PC-9 (cell line): Measurements from ENCODE around the gene CFAP74. TPM values are rescaled to one million over a fixed set of nuclear protein-coding genes. Genes with fewer than 3 reads are reported as not detected.

Source experiments
- BruUV-seq: library from RNA; stranded (reverse); fragments of 400-500 nt; replicated peaks from 2 replicates; lab custom pipeline; 2021; lab: Mats Ljungman, UMichigan
- CTCF ChIA-PET: fragments of 300-600 bp; sonication (Branson Sonifier 250); formaldehyde crosslinking; loops from one replicate; lab custom pipeline; 2022; ENCODE audit warnings: antibody characterized with exemption; lab: Charles Lee
- POLR2A ChIA-PET: fragments of 300-600 bp; sonication (Branson Sonifier 250); formaldehyde crosslinking; loops from one replicate; lab custom pipeline; 2022; ENCODE audit warnings: antibody characterized with exemption; ENCODE audit not compliant: unreplicated experiment; lab: Charles Lee
- DNase-seq, 2 experiments: peaks; one replicate each; pipeline versions ENCODE4 v3.0.0 to v3.0.0-alpha.2; 2015 to 2022; ENCODE audit warnings: mixed read lengths in 1 of 2
- H2AFZ ChIP-seq: fragments of 200-600 bp; sonication (generic); 2 replicates; pipeline ENCODE4 v1.8.1; 2017; ENCODE audit warnings: antibody characterized with exemption
- H3F3A ChIP-seq: fragments of 200-600 bp; sonication (generic); 2 replicates; pipeline ENCODE4 v1.8.1; 2017; ENCODE audit warnings: antibody characterized with exemption, mild to moderate bottlenecking, low read depth; ENCODE audit not compliant: insufficient read depth
- H3K27ac ChIP-seq: fragments of 200-600 bp; sonication (generic); 2 replicates; pipeline ENCODE4 v1.6.1; 2016; ENCODE audit warnings: mixed run types
- H3K27me3 ChIP-seq: fragments of 200-600 bp; sonication (generic); 2 replicates; pipeline ENCODE4 v1.6.1; 2016; ENCODE audit warnings: low read depth, mixed run types; ENCODE audit not compliant: insufficient read depth
- H3K36me3 ChIP-seq: fragments of 200-600 bp; sonication (generic); 2 replicates; pipeline ENCODE4 v1.6.1; 2016; ENCODE audit warnings: low read depth, mixed run types
- H3K4me1 ChIP-seq: fragments of 200-600 bp; sonication (generic); replicated peaks from 2 replicates; pipeline ENCODE4 v1.6.1; 2016; ENCODE audit warnings: mixed run types; ENCODE audit not compliant: insufficient read depth
- H3K4me2 ChIP-seq: fragments of 200-600 bp; sonication (generic); 2 replicates; pipeline ENCODE4 v1.6.1; 2017; ENCODE audit warnings: mixed run types
- H3K4me3 ChIP-seq: fragments of 200-600 bp; sonication (generic); 2 replicates; pipeline ENCODE4 v1.6.1; 2016; ENCODE audit warnings: mixed run types
- H3K79me2 ChIP-seq: fragments of 200-600 bp; sonication (generic); 2 replicates; pipeline ENCODE4 v1.6.1; 2017; ENCODE audit warnings: low read depth, mixed run types
- H3K9me2 ChIP-seq: fragments of 200-600 bp; sonication (generic); 2 replicates; pipeline ENCODE4 v1.8.1; 2017; ENCODE audit warnings: mild to moderate bottlenecking; ENCODE audit not compliant: insufficient read depth
- H3K9me3 ChIP-seq: fragments of 200-600 bp; sonication (generic); 2 replicates; pipeline ENCODE4 v1.8.1; 2016; ENCODE audit warnings: low read depth; ENCODE audit not compliant: insufficient read depth
- H4K20me1 ChIP-seq: fragments of 200-600 bp; sonication (generic); 2 replicates; pipeline ENCODE4 v1.8.1; 2017; ENCODE audit not compliant: insufficient read depth
- CTCF ChIP-seq: fragments of 200-600 bp; sonication (generic); conservative IDR thresholded peaks from 2 replicates; pipeline ENCODE4 v1.6.1; 2017; ENCODE audit warnings: mixed run types, antibody characterized with exemption, mild to moderate bottlenecking, moderate library complexity
- EZH2 ChIP-seq: fragments of 200-600 bp; sonication (generic); IDR thresholded peaks from 2 replicates; pipeline ENCODE4 v1.8.0; 2017; ENCODE audit warnings: antibody characterized with exemption, low read depth
- intact Hi-C: fragments of 100-400 bp; cut with micrococcal nuclease; formaldehyde crosslinking; loops from one replicate; pipeline ENCODE4 v1.10.0; 2022; ENCODE audit not compliant: unreplicated experiment
- total RNA-seq: library from RNA; stranded (reverse); gene quantifications from 2 replicates; pipeline ENCODE4 v1.2.3, GENCODE V29; 2021

Gene CFAP74
- total RNA-seq, 1 experiment from 2014 or later: 2.8 TPM

- Histone ChIP-seq H3K4me2 (no peak overlapping the region), H3K27ac (no peak overlapping the region), H3K4me1 (no peaks in the 10 kb centered on the region), H3K9me2 (no peaks in the 10 kb centered on the region), H3K27me3 (peaks cover 84% of the 10 kb centered on the region), H3F3A (no peaks in the 10 kb centered on the region), H2AFZ (no peak overlapping the region), H3K9me3 (no peaks in the 10 kb centered on the region), H3K79me2 (no peaks in the 10 kb centered on the region), H3K36me3 (no peaks in the 10 kb centered on the region), H3K4me3 (no peak overlapping the region), H4K20me1 (no peaks in the 10 kb centered on the region)
- POLR2A ChIA-PET: no interaction called here
- TF ChIP-seq EZH2 (no peak), CTCF (no peak)
- no TSS peak for BruUV-seq
- CTCF ChIA-PET: no interaction called here
- intact Hi-C loops: loop anchor here (5.0 kb wide), 1 partner anchor 86 kb away; no protein-coding TSS in a partner anchor
- no peak for DNase-seq
Observed at GRCh38 chr1:2033165-2033564, 29.6 kb upstream of the CFAP74 start.

DNA sequence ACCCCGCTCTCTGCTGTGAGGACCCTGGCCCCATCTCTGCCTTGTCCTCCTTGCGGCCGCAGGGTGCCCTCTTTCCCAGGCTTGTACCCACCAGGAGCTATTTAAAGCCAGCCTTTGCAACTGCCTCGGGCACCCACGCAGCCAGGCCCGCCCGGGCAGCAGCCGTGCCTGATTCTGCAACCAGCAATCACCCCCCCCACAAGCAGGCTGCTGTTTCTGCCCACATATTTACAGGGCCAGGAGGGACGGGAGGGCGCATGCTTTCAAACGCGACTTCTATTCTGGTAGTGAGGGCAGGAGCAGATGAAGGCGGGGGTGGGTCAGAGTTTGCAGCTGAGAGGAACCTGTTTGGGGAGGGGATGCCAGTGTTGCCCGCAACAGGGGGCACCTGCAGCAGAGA is 29.2 kb upstream of the CFAP74 start:
- Histone ChIP-seq H3K4me3 (no peak overlapping the region), H3K4me2 (no peak overlapping the region), H3K9me3 (no peaks in the 10 kb centered on the region), H3K79me2 (no peaks in the 10 kb centered on the region), H3K27me3 (peaks cover 79% of the 10 kb centered on the region), H3K27ac (no peak overlapping the region), H3F3A (no peaks in the 10 kb centered on the region), H3K36me3 (no peaks in the 10 kb centered on the region), H3K9me2 (no peaks in the 10 kb centered on the region), H3K4me1 (no peaks in the 10 kb centered on the region), H4K20me1 (no peaks in the 10 kb centered on the region), H2AFZ (no peak overlapping the region)
- no TSS peak for BruUV-seq
- POLR2A ChIA-PET: no interaction called here
- CTCF ChIA-PET: no interaction called here
- TF ChIP-seq EZH2 (no peak), CTCF (no peak)
- no peak for DNase-seq
- intact Hi-C loops: loop anchor here (5.0 kb wide), 1 partner anchor 85 kb away; no protein-coding TSS in a partner anchor

GRCh38 chr1:2031546-2032540 is 28.3 kb upstream of the CFAP74 start:
- Histone ChIP-seq H3K79me2 (no peaks in the 10 kb centered on the region), H3K4me3 (no peak overlapping the region), H3K27me3 (peaks cover 81% of the 10 kb centered on the region), H2AFZ (no peak overlapping the region), H3K27ac (no peak overlapping the region), H3K4me1 (no peaks in the 10 kb centered on the region), H4K20me1 (no peaks in the 10 kb centered on the region), H3F3A (no peaks in the 10 kb centered on the region), H3K9me3 (no peaks in the 10 kb centered on the region), H3K36me3 (no peaks in the 10 kb centered on the region), H3K9me2 (no peaks in the 10 kb centered on the region), H3K4me2 (no peak overlapping the region)
- DNase-seq: no peak
- no TSS peak for BruUV-seq
- TF ChIP-seq CTCF: no peak
- TF ChIP-seq EZH2: no peak
- ChIA-PET POLR2A (no interaction called here), CTCF (no interaction called here)
- intact Hi-C loops: loop anchor here (5.0 kb wide), 1 partner anchor 85 kb away; no protein-coding TSS in a partner anchor
